ENCODE data around the gene PRH2.

DNA sequence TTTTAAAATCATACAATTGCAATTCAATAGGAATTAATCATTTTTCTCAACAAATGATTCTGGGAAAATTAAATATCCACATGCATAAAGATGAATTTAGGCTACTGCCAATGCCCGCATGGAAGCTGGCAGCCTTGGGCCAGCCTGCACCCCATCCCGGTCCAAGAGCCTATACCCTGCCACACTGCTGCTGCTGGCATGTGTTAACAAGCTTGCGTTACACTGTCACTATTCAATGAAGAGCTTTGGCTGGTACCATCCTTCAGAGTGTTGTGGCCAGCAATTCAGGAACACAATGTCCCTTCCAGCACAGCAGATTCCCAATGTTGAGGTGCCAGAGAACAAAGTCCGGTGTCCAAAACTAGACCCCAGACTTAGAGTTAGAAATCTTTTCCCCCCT is 23.6 kb downstream of the PRH2 start:
- TF ChIP-seq, protein P1, sequence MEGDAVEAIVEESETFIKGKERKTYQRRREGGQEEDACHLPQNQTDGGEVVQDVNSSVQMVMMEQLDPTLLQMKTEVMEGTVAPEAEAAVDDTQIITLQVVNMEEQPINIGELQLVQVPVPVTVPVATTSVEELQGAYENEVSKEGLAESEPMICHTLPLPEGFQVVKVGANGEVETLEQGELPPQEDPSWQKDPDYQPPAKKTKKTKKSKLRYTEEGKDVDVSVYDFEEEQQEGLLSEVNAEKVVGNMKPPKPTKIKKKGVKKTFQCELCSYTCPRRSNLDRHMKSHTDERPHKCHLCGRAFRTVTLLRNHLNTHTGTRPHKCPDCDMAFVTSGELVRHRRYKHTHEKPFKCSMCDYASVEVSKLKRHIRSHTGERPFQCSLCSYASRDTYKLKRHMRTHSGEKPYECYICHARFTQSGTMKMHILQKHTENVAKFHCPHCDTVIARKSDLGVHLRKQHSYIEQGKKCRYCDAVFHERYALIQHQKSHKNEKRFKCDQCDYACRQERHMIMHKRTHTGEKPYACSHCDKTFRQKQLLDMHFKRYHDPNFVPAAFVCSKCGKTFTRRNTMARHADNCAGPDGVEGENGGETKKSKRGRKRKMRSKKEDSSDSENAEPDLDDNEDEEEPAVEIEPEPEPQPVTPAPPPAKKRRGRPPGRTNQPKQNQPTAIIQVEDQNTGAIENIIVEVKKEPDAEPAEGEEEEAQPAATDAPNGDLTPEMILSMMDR (IDR thresholded peaks at IDR 0.05) = no peak
- no peak for TF ChIP-seq POLR2A (IDR thresholded peaks at IDR 0.05)
